Measurements from ENCODE around the gene SCFD2.

- TF ChIP-seq FOXK2 (IDR thresholded peaks at IDR 0.05) (no peak), BHLHE40 (IDR thresholded peaks at IDR 0.05; ENCODE audit: borderline replicate concordance) (no peak), ELF4 (IDR thresholded peaks at IDR 0.05) (no peak), FOXM1 (IDR thresholded peaks at IDR 0.05; ENCODE audit: borderline replicate concordance) (no peak), TARDBP (IDR thresholded peaks at IDR 0.05) (no peak), SUZ12 (IDR thresholded peaks at IDR 0.05) (no peak)
Observed at GRCh38 chr4:53118676-53119075, 247.2 kb downstream of the SCFD2 start.
